Measurements from ENCODE around the gene FSTL3.
"Not testable (repeated sequence)": the region's sequence is repeated elsewhere in the genome, so short reads cannot be mapped to it uniquely, and the experiment has no call there.

FSTL3 gene

GRCh38 chr19:662962-663681, 13.1 kb upstream of the FSTL3 start, which contains the start of gene RNF126:
TSS of gene RNF126 (minus strand) at chr19:663214. CDS start at chr19:663121, 93 bp downstream.
- DNase-seq (ENCODE audit: low read depth, low spot score), result peak; percentile 90
- no peak for TF ChIP-seq CTCF (IDR thresholded peaks at IDR 0.05; ENCODE audit: low read depth, low read length)
- H3K4me3 ChIP-seq (ENCODE audit: low read depth, low read length), result peak within 1 kb of the TSS; percentile 76
- in situ Hi-C loops (cut with HindIII; ENCODE audit: low sequenced_read_pairs), result no loop called here

GRCh38 chr19:663682-664117, 12.5 kb upstream of the FSTL3 start:
- in situ Hi-C loops (cut with HindIII; ENCODE audit: low sequenced_read_pairs), result no loop called here
- TF ChIP-seq CTCF (IDR thresholded peaks at IDR 0.05; ENCODE audit: low read depth, low read length), result no peak
- H3K4me3 ChIP-seq (ENCODE audit: low read depth, low read length), result peak overlapping the region; percentile 39
- no peak for DNase-seq (ENCODE audit: low read depth, low spot score)

- TF ChIP-seq CTCF (IDR thresholded peaks at IDR 0.05; ENCODE audit: low read depth, low read length), result peak; percentile 94
- in situ Hi-C loops (cut with HindIII; ENCODE audit: low sequenced_read_pairs), result no loop called here
- H3K4me3 ChIP-seq (ENCODE audit: low read depth, low read length), result no peak overlapping the region
- peak; percentile 76 for DNase-seq (ENCODE audit: low read depth, low spot score)
Measured at GRCh38 chr19:664913-665443, 11.2 kb upstream of the FSTL3 start.

- DNase-seq (ENCODE audit: low read depth, low spot score); H3K4me3 ChIP-seq (ENCODE audit: low read depth, low read length); in situ Hi-C loops (cut with HindIII; ENCODE audit: low sequenced_read_pairs): not testable (repeated sequence)
Measured at GRCh38 chr19:666985-667573, 9.1 kb upstream of the FSTL3 start.

GRCh38 chr19:668675-669434, 7.3 kb upstream of the FSTL3 start:
- in situ Hi-C loops (cut with HindIII; ENCODE audit: low sequenced_read_pairs), result not testable (repeated sequence)

GRCh38 chr19:670609-671075, 5.5 kb upstream of the FSTL3 start:
- no peak for DNase-seq (ENCODE audit: low read depth, low spot score)
- no peak for TF ChIP-seq CTCF (IDR thresholded peaks at IDR 0.05; ENCODE audit: low read depth, low read length)
- no peak overlapping the region for H3K4me3 ChIP-seq (ENCODE audit: low read depth, low read length)
- in situ Hi-C loops (cut with HindIII; ENCODE audit: low sequenced_read_pairs), result no loop called here

More at GRCh38 chr19:668675-669434, 7.3 kb upstream of the FSTL3 start:
- not testable (repeated sequence) for H3K4me3 ChIP-seq (ENCODE audit: low read depth, low read length); DNase-seq (ENCODE audit: low read depth, low spot score)

GRCh38 chr19:674282-675151, 1.7 kb upstream of the FSTL3 start:
- in situ Hi-C loops (cut with HindIII; ENCODE audit: low sequenced_read_pairs), result no loop called here
- no peak overlapping the region for H3K4me3 ChIP-seq (ENCODE audit: low read depth, low read length)
- no peak for TF ChIP-seq CTCF (IDR thresholded peaks at IDR 0.05; ENCODE audit: low read depth, low read length)
- no peak for DNase-seq (ENCODE audit: low read depth, low spot score)
